ENCODE results near the gene HFE.

DNA sequence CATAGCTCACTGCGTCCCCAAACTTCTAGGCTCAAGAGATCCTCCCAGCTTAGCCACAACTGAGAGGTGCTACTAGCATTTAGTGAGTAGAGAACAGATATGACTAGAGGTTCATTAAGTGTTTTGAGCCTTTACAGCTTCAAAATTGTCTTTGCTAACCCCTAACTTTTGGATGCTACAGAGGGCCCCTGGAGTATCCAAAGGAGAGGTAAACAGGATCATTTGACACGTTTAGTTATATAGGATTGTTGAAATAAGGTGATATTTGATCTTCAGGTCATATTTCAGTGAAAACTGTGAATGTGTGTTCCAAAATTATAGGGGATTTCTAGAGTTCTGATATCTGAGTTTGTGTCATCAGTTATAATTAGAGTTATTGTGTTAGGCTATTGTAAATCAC, 19.2 kb upstream of the HFE start:
- TF ChIP-seq, protein P1, sequence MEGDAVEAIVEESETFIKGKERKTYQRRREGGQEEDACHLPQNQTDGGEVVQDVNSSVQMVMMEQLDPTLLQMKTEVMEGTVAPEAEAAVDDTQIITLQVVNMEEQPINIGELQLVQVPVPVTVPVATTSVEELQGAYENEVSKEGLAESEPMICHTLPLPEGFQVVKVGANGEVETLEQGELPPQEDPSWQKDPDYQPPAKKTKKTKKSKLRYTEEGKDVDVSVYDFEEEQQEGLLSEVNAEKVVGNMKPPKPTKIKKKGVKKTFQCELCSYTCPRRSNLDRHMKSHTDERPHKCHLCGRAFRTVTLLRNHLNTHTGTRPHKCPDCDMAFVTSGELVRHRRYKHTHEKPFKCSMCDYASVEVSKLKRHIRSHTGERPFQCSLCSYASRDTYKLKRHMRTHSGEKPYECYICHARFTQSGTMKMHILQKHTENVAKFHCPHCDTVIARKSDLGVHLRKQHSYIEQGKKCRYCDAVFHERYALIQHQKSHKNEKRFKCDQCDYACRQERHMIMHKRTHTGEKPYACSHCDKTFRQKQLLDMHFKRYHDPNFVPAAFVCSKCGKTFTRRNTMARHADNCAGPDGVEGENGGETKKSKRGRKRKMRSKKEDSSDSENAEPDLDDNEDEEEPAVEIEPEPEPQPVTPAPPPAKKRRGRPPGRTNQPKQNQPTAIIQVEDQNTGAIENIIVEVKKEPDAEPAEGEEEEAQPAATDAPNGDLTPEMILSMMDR (IDR thresholded peaks at IDR 0.05; ENCODE audit: low read length) = no peak
- TF ChIP-seq EZH2phosphoT487 (IDR thresholded peaks at IDR 0.05; ENCODE audit: low read length) = no peak
